Parathyroid adenoma (tissue), 2 donors: Measurements from ENCODE around the gene BFAR.

ENCODE experiments used
- H2AFZ ChIP-seq: fragments of 300-600 bp; sonication (generic); one replicate; pipeline ENCODE4 v1.7.0; 2017; ENCODE audit warnings: antibody characterized with exemption, mild to moderate bottlenecking
- H3K27ac ChIP-seq: fragments of 300-600 bp; sonication (generic); one replicate; pipeline ENCODE4 v1.7.0; 2017
- H3K27me3 ChIP-seq: fragments of 300-600 bp; sonication (generic); one replicate; pipeline ENCODE4 v1.7.0; 2017; ENCODE audit warnings: low read length; ENCODE audit not compliant: control insufficient read depth, insufficient read depth
- H3K36me3 ChIP-seq: fragments of 300-600 bp; sonication (generic); one replicate; pipeline ENCODE4 v1.7.0; 2017; ENCODE audit warnings: low read length; ENCODE audit not compliant: control insufficient read depth, insufficient read depth
- H3K4me1 ChIP-seq: fragments of 300-600 bp; sonication (generic); one replicate; pipeline ENCODE4 v1.7.0; 2017; ENCODE audit warnings: control low read depth
- H3K4me2 ChIP-seq: fragments of 300-600 bp; sonication (generic); one replicate; pipeline ENCODE4 v1.7.0; 2017; ENCODE audit warnings: low read length
- H3K4me3 ChIP-seq: fragments of 300-600 bp; sonication (generic); one replicate; pipeline ENCODE4 v1.7.0; 2017; ENCODE audit warnings: low read depth, low read length
- H3K79me2 ChIP-seq: fragments of 300-600 bp; sonication (generic); one replicate; pipeline ENCODE4 v1.7.0; 2017; ENCODE audit warnings: control low read depth
- H3K9ac ChIP-seq: fragments of 300-600 bp; sonication (generic); one replicate; pipeline ENCODE4 v1.7.0; 2017; ENCODE audit warnings: mild to moderate bottlenecking
- H3K9me3 ChIP-seq: fragments of 300-600 bp; sonication (generic); one replicate; pipeline ENCODE4 v1.7.0; 2017; ENCODE audit warnings: low read length; ENCODE audit not compliant: control insufficient read depth
- CTCF ChIP-seq: fragments of 300-600 bp; sonication (generic); IDR thresholded peaks from one replicate; pipeline ENCODE4 v1.7.0; 2017; ENCODE audit warnings: antibody characterized with exemption, mild to moderate bottlenecking
- donor health status: primary hyperparathyroidism.

The BFAR gene

DNA sequence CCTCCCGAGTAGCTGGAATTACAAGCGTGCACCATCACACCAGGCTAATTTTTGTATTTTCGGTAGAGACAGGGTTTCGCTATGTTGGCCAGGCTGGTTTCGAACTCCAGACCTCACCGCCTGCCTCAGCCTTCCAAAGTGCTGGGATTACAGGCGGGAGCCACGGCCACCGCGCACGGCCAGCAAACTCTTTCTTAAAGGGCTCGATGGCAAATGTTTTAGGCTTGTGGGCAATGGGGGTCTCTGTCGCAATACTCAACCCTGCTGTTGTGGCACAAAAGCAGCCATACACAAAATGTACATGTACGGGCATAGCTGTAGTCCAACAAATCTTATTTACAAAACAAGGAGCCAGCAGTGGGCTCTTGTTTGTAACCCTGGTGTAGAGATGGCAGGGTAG lies 21.1 kb upstream of the BFAR start:
- no peak for TF ChIP-seq CTCF
- Histone ChIP-seq H3K4me3 (no peak overlapping the region), H3K4me1 (no peaks in the 10 kb centered on the region), H3K4me2 (no peak overlapping the region), H3K9ac (no peak overlapping the region), H3K36me3 (no peaks in the 10 kb centered on the region), H3K27ac (no peak overlapping the region), H2AFZ (no peak overlapping the region), H3K79me2 (no peaks in the 10 kb centered on the region), H3K27me3 (no peaks in the 10 kb centered on the region), H3K9me3 (no peaks in the 10 kb centered on the region)

GRCh38 chr16:14613991-14614390 lies 18.8 kb upstream of the BFAR start:
- no peaks in the 10 kb centered on the region for H3K27me3 ChIP-seq
- no peaks in the 10 kb centered on the region for H3K9me3 ChIP-seq
- TF ChIP-seq CTCF: no peak
- H3K4me1 ChIP-seq: no peaks in the 10 kb centered on the region
- no peak overlapping the region for H3K27ac ChIP-seq
- no peak overlapping the region for H3K4me2 ChIP-seq
- no peaks in the 10 kb centered on the region for H3K36me3 ChIP-seq
- H3K4me3 ChIP-seq: no peak overlapping the region
- no peak overlapping the region for H2AFZ ChIP-seq
- no peaks in the 10 kb centered on the region for H3K79me2 ChIP-seq
- no peak overlapping the region for H3K9ac ChIP-seq

DNA sequence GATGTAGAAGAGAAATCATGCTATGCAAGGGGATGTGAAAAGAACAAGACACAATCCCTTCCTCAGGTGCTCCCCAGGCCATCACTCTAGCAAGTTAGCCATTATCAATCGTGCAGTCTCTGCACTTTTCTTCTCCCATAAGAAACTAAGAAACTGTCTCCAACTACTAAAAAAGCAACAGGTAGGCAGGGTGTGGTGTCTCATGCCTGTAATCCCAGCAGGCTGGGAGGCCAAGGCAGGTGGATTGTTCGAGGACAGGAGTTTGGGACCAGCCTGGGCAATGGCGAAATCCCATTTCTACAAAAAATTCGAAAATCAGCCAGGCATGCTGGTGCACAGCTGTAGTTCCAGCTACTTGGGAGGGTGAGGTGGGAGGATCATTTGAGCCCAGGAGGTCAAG lies 16.5 kb upstream of the BFAR start:
- Histone ChIP-seq H3K4me1 (no peaks in the 10 kb centered on the region), H3K4me2 (no peak overlapping the region), H3K27me3 (no peaks in the 10 kb centered on the region), H3K27ac (no peak overlapping the region), H2AFZ (no peak overlapping the region), H3K4me3 (no peak overlapping the region), H3K9ac (no peak overlapping the region), H3K36me3 (no peaks in the 10 kb centered on the region), H3K79me2 (no peaks in the 10 kb centered on the region), H3K9me3 (no peaks in the 10 kb centered on the region)
- no peak for TF ChIP-seq CTCF

DNA sequence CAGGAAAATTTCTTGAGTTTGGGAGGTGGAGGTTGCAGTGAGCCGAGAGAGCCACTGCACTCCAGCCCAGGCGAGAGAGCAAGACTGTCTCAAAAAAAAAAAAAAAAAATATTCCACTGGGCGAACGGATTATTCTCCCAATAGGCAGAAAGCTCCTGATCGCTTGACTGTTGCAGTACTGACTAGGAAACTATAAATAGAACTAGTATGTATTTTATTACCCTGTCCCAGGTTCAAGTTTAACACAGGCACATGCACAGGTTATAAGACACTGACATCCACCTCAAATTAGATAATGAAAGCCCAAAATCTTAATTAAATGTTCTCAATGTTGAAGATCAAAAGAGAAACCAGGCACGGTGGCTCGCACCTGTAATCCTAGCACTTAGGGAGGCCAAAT lies 14.2 kb upstream of the BFAR start:
- no peaks in the 10 kb centered on the region for H3K27me3 ChIP-seq
- no peak overlapping the region for H3K4me2 ChIP-seq
- no peak overlapping the region for H2AFZ ChIP-seq
- no peaks in the 10 kb centered on the region for H3K4me1 ChIP-seq
- TF ChIP-seq CTCF: no peak
- no peaks in the 10 kb centered on the region for H3K9me3 ChIP-seq
- H3K36me3 ChIP-seq: no peaks in the 10 kb centered on the region
- no peak overlapping the region for H3K4me3 ChIP-seq
- no peak overlapping the region for H3K9ac ChIP-seq
- H3K27ac ChIP-seq: no peak overlapping the region
- no peaks in the 10 kb centered on the region for H3K79me2 ChIP-seq

DNA sequence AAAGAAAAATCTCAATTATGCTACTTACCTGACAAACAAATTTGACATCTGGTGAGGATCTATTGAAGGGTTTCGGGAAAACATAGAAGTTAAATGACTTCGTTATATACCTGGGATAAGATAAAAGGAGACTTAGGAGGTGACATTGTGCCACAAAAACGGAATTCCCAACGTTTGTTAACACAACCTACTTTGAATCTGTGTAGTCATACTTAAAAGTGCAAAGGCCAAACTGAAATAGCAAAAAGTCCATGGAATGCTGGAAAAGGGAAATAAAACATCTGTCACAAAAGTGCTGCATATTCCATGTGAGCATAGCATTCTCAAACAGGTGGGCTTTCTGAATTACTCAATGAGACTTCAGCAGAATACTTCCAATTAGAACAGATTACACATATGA lies 5.7 kb upstream of the BFAR start:
- H3K4me3 ChIP-seq: no peak overlapping the region
- no peaks in the 10 kb centered on the region for H3K27me3 ChIP-seq
- H3K79me2 ChIP-seq: peaks cover 8% of the 10 kb centered on the region
- H3K36me3 ChIP-seq: no peaks in the 10 kb centered on the region
- TF ChIP-seq CTCF: no peak
- no peak overlapping the region for H2AFZ ChIP-seq
- H3K4me2 ChIP-seq: no peak overlapping the region
- no peak overlapping the region for H3K27ac ChIP-seq
- H3K4me1 ChIP-seq: peaks cover 1% of the 10 kb centered on the region
- H3K9ac ChIP-seq: no peak overlapping the region
- H3K9me3 ChIP-seq: no peaks in the 10 kb centered on the region
